ENCODE data around the gene MST1. TPM values are rescaled to one million over a fixed set of nuclear protein-coding genes. Genes with fewer than 3 reads are reported as not detected.

MST1 gene
- total and polyA plus RNA-seq, 8 donors = 12.5 to 59.7 (median 35.5) TPM

GRCh38 chr3:49716691-49717210, 27.5 kb upstream of the MST1 start:
- Histone ChIP-seq H3K27me3 (no peaks in the 10 kb centered on the region), H3K9me3 (no peaks in the 10 kb centered on the region), H3K4me1 (peaks cover 8 to 36% of the 10 kb centered on the region in 2 donors), H3K27ac (no peak overlapping the region), H3K36me3 (peaks cover 0 to 51% of the 10 kb centered on the region in 2 donors), H3K4me3 (no peak overlapping the region)
- TF ChIP-seq, protein P1, sequence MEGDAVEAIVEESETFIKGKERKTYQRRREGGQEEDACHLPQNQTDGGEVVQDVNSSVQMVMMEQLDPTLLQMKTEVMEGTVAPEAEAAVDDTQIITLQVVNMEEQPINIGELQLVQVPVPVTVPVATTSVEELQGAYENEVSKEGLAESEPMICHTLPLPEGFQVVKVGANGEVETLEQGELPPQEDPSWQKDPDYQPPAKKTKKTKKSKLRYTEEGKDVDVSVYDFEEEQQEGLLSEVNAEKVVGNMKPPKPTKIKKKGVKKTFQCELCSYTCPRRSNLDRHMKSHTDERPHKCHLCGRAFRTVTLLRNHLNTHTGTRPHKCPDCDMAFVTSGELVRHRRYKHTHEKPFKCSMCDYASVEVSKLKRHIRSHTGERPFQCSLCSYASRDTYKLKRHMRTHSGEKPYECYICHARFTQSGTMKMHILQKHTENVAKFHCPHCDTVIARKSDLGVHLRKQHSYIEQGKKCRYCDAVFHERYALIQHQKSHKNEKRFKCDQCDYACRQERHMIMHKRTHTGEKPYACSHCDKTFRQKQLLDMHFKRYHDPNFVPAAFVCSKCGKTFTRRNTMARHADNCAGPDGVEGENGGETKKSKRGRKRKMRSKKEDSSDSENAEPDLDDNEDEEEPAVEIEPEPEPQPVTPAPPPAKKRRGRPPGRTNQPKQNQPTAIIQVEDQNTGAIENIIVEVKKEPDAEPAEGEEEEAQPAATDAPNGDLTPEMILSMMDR (IDR thresholded peaks at IDR 0.05) = no peak
- DNase-seq (peak in 2 of 4 donors; percentile 29 to 58), ATAC-seq (no peak)
- intact Hi-C loops (cut with DNase I) = loop anchor here in 1 of 2 donors (10.0 kb wide), 1 partner anchor 118 kb away; no protein-coding TSS in a partner anchor

- H3K36me3 ChIP-seq = peaks cover 0 to 48% of the 10 kb centered on the region in 2 donors
- H3K27ac ChIP-seq = no peak overlapping the region
- no peaks in the 10 kb centered on the region for H3K27me3 ChIP-seq
- intact Hi-C loops (cut with DNase I) = loop anchor here in 1 of 2 donors (10.0 kb wide), 1 partner anchor 119 kb away; no protein-coding TSS in a partner anchor
- TF ChIP-seq, protein P1 (IDR thresholded peaks at IDR 0.05) = no peak
- H3K4me1 ChIP-seq = peaks cover 8 to 30% of the 10 kb centered on the region in 2 donors
- DNase-seq = peak in 2 of 4 donors; percentile 23 to 43
- no peaks in the 10 kb centered on the region for H3K9me3 ChIP-seq
- ATAC-seq = no peak
- no peak overlapping the region for H3K4me3 ChIP-seq
These were observed 26.9 kb upstream of the MST1 start for GRCh38 chr3:49716169-49716568.

GRCh38 chr3:49715611-49716121, 26.4 kb upstream of the MST1 start:
- Histone ChIP-seq H3K9me3 (no peaks in the 10 kb centered on the region), H3K27ac (no peak overlapping the region), H3K4me3 (no peak overlapping the region), H3K27me3 (no peaks in the 10 kb centered on the region), H3K36me3 (peaks cover 0 to 43% of the 10 kb centered on the region in 2 donors), H3K4me1 (peaks cover 8 to 27% of the 10 kb centered on the region in 2 donors)
- TF ChIP-seq, protein P1 (IDR thresholded peaks at IDR 0.05) = no peak
- ATAC-seq = no peak
- intact Hi-C loops (cut with DNase I) = loop anchor here in 1 of 2 donors (10.0 kb wide), 1 partner anchor 119 kb away; no protein-coding TSS in a partner anchor
- DNase-seq = peak in 2 of 4 donors; percentile 27 to 47

DNA sequence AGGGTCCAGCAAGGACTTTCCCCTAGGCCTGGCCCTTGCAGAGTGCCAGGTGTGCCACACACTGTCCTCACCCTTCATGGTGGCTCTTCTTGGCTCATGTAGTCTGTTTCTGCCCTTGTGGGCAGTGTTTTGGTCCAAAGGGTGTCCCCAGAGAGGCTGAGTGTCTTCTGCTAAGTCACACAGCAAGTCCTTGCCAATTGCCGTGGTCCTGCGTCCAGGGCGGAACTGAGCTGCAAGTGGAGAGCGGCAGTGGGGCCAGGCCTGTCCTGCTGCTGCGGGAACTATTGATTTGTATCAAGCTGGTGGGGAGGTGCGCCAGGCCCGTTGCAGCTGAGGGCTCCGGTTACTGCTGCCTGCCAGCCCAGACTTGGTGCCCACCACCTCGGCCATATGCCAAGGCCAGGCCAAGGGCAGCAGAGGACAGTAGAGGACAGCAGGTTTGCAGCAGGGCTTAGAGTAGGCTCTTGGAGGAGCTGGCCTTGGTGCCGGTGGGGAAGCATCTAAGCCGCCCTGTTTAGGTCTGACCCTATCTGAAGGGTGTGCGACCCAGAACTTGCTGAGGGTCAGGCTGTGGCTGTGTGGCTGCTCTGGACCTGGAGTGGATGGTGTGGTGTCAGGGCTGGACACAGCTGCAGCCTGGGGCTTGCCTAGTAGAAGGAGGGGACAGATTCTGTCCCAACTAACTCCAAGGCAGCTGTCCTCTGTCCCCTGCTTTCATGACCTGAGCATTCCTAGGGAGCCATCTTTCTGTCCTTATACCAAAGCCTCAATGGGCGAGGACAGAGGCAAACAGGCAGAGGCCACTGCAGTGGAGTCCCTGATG, 25.7 kb upstream of the MST1 start:
- Histone ChIP-seq H3K4me1 (peaks cover 8 to 20% of the 10 kb centered on the region in 2 donors), H3K27ac (no peak overlapping the region), H3K27me3 (no peaks in the 10 kb centered on the region), H3K4me3 (no peak overlapping the region), H3K9me3 (no peaks in the 10 kb centered on the region), H3K36me3 (peaks cover 0 to 39% of the 10 kb centered on the region in 2 donors)
- TF ChIP-seq, protein P1 (IDR thresholded peaks at IDR 0.05) = no peak
- ATAC-seq (no peak), DNase-seq (peak in 2 of 4 donors; percentile 24 to 73)
- intact Hi-C loops (cut with DNase I) = loop anchor here in 1 of 2 donors (10.0 kb wide), 1 partner anchor 120 kb away; no protein-coding TSS in a partner anchor
